SU-DHL-6 (cell line): Measurements from ENCODE around the gene OPRM1.

Source experiments
- H2AFZ ChIP-seq: fragments of 200-600 bp; sonication (generic); 2 replicates; pipeline ENCODE4 v1.6.1; 2014; ENCODE audit warnings: low read depth, mild to moderate bottlenecking, moderate library complexity, mixed read lengths, antibody characterized with exemption, low read length; ENCODE audit not compliant: severe bottlenecking
- H3F3A ChIP-seq: fragments of 200-600 bp; shearing (Covaris generic); 2 replicates; pipeline ENCODE4 v1.6.0; 2016; ENCODE audit warnings: antibody characterized with exemption, mild to moderate bottlenecking; ENCODE audit not compliant: insufficient read depth
- H3K27ac ChIP-seq: fragments of 200-600 bp; sonication (generic); 2 replicates; pipeline ENCODE4 v1.5.1; 2016; ENCODE audit warnings: low read depth, mild to moderate bottlenecking, low read length, moderate library complexity, mixed read lengths
- H3K27me3 ChIP-seq: fragments of 200-600 bp; sonication (generic), shearing (Covaris generic); 2 replicates; pipeline ENCODE4 v1.6.0; 2014; ENCODE audit warnings: mild to moderate bottlenecking, low read length
- H3K36me3 ChIP-seq: fragments of 200-600 bp; sonication (generic); 2 replicates; pipeline ENCODE4 v1.6.1; 2014; ENCODE audit warnings: mild to moderate bottlenecking, low read length, mixed read lengths
- H3K4me2 ChIP-seq: fragments of 300-600, 200-600 bp; shearing (Covaris generic), sonication (generic); 2 replicates; pipeline ENCODE4 v1.6.0; 2014; ENCODE audit warnings: low read length, low read depth, mild to moderate bottlenecking; ENCODE audit not compliant: poor library complexity, severe bottlenecking
- H3K4me3 ChIP-seq: fragments of 200-600 bp; sonication (generic); 2 replicates; pipeline ENCODE4 v1.5.1; 2014; ENCODE audit warnings: antibody characterized with exemption, low read length, mild to moderate bottlenecking, mixed read lengths; ENCODE audit not compliant: insufficient read depth, poor library complexity, severe bottlenecking
- H3K79me2 ChIP-seq: fragments of 200-600 bp; sonication (generic); 2 replicates; pipeline ENCODE4 v1.6.1; 2014; ENCODE audit warnings: mild to moderate bottlenecking, low read length, moderate library complexity; ENCODE audit not compliant: insufficient read depth
- H3K9ac ChIP-seq: fragments of 200-600 bp; sonication (generic); 2 replicates; pipeline ENCODE4 v1.7.0; 2014; ENCODE audit warnings: mild to moderate bottlenecking, low read length
- H3K9me2 ChIP-seq: fragments of 200-600 bp; sonication (generic); replicated peaks from 2 replicates; pipeline ENCODE4 v1.6.1; 2014; ENCODE audit warnings: low read length; ENCODE audit not compliant: insufficient read depth
- H3K9me3 ChIP-seq: fragments of 200-600 bp; sonication (generic); 2 replicates; pipeline ENCODE4 v1.6.1; 2014; ENCODE audit warnings: low read length, mixed read lengths; ENCODE audit not compliant: insufficient read depth
- H4K20me1 ChIP-seq: fragments of 200-600 bp; sonication (generic); 2 replicates; pipeline ENCODE4 v1.6.1; 2014; ENCODE audit warnings: low read depth, mild to moderate bottlenecking, antibody characterized with exemption, low read length, moderate library complexity, mixed read lengths
- EZH2phosphoT487 ChIP-seq: fragments of 200-600 bp; sonication (generic), shearing (Covaris generic); conservative IDR thresholded peaks from 2 replicates; pipeline ENCODE4 v1.6.1; 2018; ENCODE audit warnings: mild to moderate bottlenecking, antibody characterized with exemption, low read length, moderate library complexity, mixed read lengths
- TF ChIP-seq, protein P1 (sequence below): fragments of 200-600 bp; sonication (generic); IDR thresholded peaks from one replicate; pipeline ENCODE4 v1.5.1; 2017; ENCODE audit warnings: antibody characterized with exemption, mild to moderate bottlenecking, low read length, moderate library complexity; ENCODE audit not compliant: insufficient read depth, poor library complexity, severe bottlenecking

Gene OPRM1

DNA sequence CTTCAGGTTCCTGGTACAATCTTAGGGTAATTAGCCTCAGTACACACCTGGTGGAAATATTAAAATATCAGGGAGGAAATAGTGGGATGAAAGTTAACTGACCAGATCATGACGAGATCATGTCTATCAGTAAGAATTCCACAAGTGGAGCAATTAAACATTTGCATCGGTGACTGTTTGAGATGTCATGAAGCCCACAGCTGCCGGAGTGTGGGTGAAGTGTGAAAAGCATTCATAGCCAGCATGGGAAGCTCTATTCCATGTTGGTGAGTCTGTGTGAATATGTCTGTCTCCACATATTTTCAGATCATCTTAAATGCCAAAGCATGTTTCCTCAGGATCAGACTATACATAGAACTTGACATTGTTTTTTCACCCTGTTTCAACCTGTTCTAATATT, 174.7 kb downstream of the OPRM1 start:
- H3K9ac ChIP-seq = no peak overlapping the region
- H3K9me3 ChIP-seq = no peaks in the 10 kb centered on the region
- no peaks in the 10 kb centered on the region for H3K9me2 ChIP-seq
- no peak overlapping the region for H3K27ac ChIP-seq
- H3K4me3 ChIP-seq = no peak overlapping the region
- H2AFZ ChIP-seq = no peak overlapping the region
- no peaks in the 10 kb centered on the region for H4K20me1 ChIP-seq
- H3K79me2 ChIP-seq = no peaks in the 10 kb centered on the region
- no peaks in the 10 kb centered on the region for H3K36me3 ChIP-seq
- TF ChIP-seq, protein P1, sequence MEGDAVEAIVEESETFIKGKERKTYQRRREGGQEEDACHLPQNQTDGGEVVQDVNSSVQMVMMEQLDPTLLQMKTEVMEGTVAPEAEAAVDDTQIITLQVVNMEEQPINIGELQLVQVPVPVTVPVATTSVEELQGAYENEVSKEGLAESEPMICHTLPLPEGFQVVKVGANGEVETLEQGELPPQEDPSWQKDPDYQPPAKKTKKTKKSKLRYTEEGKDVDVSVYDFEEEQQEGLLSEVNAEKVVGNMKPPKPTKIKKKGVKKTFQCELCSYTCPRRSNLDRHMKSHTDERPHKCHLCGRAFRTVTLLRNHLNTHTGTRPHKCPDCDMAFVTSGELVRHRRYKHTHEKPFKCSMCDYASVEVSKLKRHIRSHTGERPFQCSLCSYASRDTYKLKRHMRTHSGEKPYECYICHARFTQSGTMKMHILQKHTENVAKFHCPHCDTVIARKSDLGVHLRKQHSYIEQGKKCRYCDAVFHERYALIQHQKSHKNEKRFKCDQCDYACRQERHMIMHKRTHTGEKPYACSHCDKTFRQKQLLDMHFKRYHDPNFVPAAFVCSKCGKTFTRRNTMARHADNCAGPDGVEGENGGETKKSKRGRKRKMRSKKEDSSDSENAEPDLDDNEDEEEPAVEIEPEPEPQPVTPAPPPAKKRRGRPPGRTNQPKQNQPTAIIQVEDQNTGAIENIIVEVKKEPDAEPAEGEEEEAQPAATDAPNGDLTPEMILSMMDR = no peak
- no peak for TF ChIP-seq EZH2phosphoT487
- H3K27me3 ChIP-seq = no peaks in the 10 kb centered on the region
- no peak overlapping the region for H3K4me2 ChIP-seq
- no peaks in the 10 kb centered on the region for H3F3A ChIP-seq

DNA sequence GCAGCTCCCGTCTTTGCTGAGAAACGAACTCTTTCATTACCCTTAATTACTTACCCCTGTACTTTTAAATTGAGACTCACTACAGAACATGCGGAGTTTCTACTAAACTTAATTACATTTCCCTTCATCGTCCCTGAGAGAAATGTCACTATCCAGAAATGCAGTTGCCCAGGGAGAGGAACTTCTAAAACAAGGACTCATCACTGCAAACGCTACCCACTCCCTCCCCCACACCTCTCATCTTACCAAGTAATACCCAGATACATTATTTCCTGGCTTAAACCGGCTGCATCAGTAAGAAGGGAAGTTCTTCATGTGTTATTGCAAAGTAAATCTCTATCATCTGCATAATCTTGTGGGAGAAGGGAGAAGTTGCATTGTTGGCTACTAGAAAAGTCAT, 179.3 kb downstream of the OPRM1 start:
- H4K20me1 ChIP-seq = no peaks in the 10 kb centered on the region
- no peaks in the 10 kb centered on the region for H3K27me3 ChIP-seq
- H3K9me2 ChIP-seq = no peaks in the 10 kb centered on the region
- H3K79me2 ChIP-seq = no peaks in the 10 kb centered on the region
- no peak overlapping the region for H3K27ac ChIP-seq
- no peak overlapping the region for H2AFZ ChIP-seq
- H3F3A ChIP-seq = no peaks in the 10 kb centered on the region
- no peak overlapping the region for H3K4me3 ChIP-seq
- no peaks in the 10 kb centered on the region for H3K36me3 ChIP-seq
- no peak for TF ChIP-seq EZH2phosphoT487
- TF ChIP-seq, protein P1 = no peak
- H3K9ac ChIP-seq = no peak overlapping the region
- no peaks in the 10 kb centered on the region for H3K9me3 ChIP-seq
- no peak overlapping the region for H3K4me2 ChIP-seq

- no peaks in the 10 kb centered on the region for H3K36me3 ChIP-seq
- H3K9me3 ChIP-seq = no peaks in the 10 kb centered on the region
- H4K20me1 ChIP-seq = no peaks in the 10 kb centered on the region
- H3K4me2 ChIP-seq = no peak overlapping the region
- no peaks in the 10 kb centered on the region for H3K27me3 ChIP-seq
- no peaks in the 10 kb centered on the region for H3F3A ChIP-seq
- no peak overlapping the region for H3K27ac ChIP-seq
- H3K9me2 ChIP-seq = no peaks in the 10 kb centered on the region
- H3K79me2 ChIP-seq = no peaks in the 10 kb centered on the region
- H3K4me3 ChIP-seq = no peak overlapping the region
- TF ChIP-seq EZH2phosphoT487 = no peak
- TF ChIP-seq, protein P1 = no peak
- no peak overlapping the region for H2AFZ ChIP-seq
- H3K9ac ChIP-seq = no peak overlapping the region
These were observed 179.7 kb downstream of the OPRM1 start for GRCh38 chr6:154218787-154219186.

- no peaks in the 10 kb centered on the region for H4K20me1 ChIP-seq
- H2AFZ ChIP-seq = no peak overlapping the region
- H3K36me3 ChIP-seq = no peaks in the 10 kb centered on the region
- no peaks in the 10 kb centered on the region for H3K27me3 ChIP-seq
- no peak overlapping the region for H3K27ac ChIP-seq
- TF ChIP-seq, protein P1 = no peak
- TF ChIP-seq EZH2phosphoT487 = no peak
- H3K4me2 ChIP-seq = no peak overlapping the region
- no peaks in the 10 kb centered on the region for H3K79me2 ChIP-seq
- H3F3A ChIP-seq = no peaks in the 10 kb centered on the region
- no peak overlapping the region for H3K9ac ChIP-seq
- H3K9me2 ChIP-seq = no peaks in the 10 kb centered on the region
- no peaks in the 10 kb centered on the region for H3K9me3 ChIP-seq
- H3K4me3 ChIP-seq = no peak overlapping the region
These were observed 180.2 kb downstream of the OPRM1 start for GRCh38 chr6:154219250-154219649.
